T-helper 2 cell (primary cell): ENCODE data around the gene CRADD.
"Not testable (repeated sequence)": the region's sequence is repeated elsewhere in the genome, so short reads cannot be mapped to it uniquely, and the experiment has no call there.

Source experiments
- DNase-seq, 5 experiments: peaks; one replicate each; pipeline versions ENCODE4 v3.0.0 to v3.0.0-alpha.2; 2012 to 2022

Gene CRADD

GRCh38 chr12:93882763-93883162 lies 205.6 kb downstream of the CRADD start:
- no peak for DNase-seq

- DNase-seq, result no peak
Observed at GRCh38 chr12:93883436-93884154, 206.4 kb downstream of the CRADD start.

DNA sequence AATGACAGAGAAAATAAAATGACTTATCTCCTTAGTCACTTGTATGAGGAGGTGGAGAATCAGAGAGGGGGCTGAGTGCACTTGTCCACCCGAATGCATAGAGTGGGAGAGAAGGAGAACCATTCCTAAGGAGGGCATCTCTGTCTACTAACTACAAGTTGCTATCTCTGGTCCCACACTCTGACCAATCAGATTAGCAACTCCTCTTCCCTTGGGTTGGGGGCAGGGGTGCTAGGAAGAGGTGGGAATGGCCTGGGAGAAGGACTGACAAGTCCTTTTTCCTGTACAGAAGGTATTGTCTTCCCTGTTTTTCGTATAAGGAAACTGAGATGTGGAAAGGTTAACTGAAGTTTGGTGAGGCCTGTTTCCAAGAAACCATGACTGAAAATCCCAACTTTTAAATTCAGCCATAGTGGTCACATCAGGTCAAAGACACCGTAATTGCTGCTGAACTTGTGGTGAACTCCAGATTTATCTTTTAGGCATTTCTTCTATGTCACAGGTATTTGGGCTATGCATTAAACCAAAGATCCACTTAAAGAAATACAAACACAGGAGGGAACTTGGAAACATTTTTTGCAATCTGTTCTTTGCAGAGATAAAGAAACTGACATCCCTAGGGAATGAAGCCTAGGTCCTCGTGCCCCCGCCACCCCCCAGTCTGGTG lies 207.8 kb downstream of the CRADD start:
- no peak for DNase-seq

DNA sequence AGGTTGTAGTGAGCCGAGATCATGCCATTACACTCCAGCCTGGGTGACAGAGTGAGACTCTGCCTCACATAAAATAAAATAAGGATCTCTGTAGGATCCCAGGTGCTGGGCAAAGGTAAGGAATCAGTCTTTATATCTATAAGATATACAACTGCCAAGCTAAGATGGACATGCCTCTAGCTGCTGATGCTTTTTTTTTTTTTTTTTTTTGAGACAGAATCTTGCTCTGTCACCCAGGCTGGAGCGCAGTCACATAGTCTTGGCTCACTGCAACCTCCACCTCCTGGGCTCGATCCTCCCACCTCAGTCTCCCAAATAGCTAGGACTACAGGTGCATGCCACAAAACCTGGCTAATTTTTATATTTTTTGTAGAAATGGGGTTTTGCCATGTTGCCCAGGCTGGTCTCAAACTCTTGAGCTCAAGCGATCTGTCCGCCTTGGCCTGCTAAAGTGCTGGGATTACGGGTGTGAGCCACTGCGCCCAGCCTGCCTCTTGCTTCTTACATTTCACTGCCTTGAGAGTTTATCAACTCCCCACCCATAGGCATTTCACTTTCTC lies 208.9 kb downstream of the CRADD start:
- DNase-seq, result not testable (repeated sequence)

DNA sequence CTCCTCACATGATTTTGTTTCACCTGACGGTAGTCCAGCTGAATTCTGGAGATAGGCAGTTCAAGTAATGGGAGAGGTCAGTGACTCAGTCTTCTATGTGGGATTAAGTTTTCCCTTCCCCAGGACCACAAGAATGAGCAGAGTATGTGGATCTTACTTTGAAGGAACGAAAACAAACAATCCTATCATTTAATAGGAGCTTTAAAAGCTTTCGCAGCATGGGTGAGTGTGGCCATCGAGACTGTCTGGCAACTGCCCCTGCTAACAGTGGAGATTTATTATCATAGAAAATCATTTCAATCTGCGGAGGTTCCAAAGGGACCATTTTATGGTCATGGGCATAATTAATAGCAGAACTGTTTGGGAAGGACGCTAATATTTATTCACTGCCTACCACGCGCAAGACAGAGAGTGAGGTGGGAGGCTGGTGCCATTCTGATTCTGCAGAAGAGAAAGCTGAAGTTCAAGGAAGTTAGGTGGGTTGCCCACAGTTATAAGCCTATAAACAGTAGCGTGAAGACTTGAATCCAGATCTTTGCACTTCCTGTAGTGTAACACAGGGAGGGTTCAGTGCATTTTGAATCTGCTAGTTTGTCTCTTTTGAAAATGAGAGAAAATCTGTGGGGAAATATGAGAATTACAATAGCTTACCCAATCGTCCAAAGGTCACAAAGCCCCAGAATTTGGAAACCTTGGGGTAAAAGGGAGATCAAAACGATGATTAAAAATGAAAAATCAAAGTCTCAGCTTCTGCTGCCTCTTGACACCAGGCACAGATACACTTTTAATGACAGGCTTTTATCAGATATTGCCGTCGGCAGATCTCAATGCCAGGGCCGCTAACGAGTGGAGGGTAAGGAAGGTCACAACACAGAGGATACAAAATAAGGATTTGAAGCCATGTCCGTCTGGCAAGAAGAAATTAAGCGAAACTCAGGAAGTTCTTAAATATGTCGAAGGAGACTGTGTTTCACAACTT lies 209.6 kb downstream of the CRADD start:
- no peak for DNase-seq

GRCh38 chr12:93888964-93889363 lies 211.8 kb downstream of the CRADD start:
- DNase-seq, result no peak

GRCh38 chr12:93889516-93890212 lies 212.5 kb downstream of the CRADD start:
- no peak for DNase-seq

DNA sequence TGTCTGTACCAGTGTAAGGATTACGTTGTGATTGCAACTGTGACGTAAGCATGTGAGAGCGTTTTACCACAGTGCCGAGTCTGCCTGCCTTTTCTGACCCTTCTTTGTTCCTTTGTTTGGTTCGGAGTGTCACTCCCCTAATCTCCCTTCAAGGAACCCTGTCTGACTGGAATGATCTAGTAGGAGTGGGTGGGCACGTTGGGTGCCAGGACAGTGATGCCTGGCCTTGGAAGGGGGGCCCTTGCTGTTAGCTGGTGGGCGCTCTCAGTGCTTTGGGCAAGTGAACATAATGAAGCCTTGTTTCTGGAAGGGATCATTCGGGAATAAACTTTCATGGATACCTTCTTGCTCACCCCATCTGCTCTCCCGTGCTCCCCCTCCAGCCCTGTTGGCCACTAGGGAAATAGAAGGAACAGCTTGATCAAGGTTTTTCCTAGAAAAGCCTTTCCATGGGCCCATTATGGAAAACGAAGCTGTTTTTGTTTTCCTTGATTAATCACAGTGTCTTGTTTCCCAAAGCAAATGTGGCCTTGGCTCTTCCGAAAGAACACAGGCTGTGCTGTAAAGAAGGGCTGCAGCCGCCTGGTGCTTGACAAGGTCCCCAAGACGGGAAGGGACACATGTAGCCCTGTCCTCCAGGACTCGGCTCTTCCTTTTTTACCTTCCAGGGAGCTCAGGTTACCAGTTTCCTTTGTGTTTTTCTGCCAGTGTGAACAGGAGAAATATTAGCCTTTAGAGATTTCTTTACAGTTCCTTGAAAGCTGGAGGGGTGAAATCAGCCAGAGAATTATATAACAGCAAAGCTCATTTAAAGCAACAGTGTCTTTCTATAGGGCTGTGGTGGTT lies 215.5 kb downstream of the CRADD start:
- no peak for DNase-seq

- DNase-seq, result no peak
Observed at GRCh38 chr12:93894391-93895088, 217.4 kb downstream of the CRADD start.

DNA sequence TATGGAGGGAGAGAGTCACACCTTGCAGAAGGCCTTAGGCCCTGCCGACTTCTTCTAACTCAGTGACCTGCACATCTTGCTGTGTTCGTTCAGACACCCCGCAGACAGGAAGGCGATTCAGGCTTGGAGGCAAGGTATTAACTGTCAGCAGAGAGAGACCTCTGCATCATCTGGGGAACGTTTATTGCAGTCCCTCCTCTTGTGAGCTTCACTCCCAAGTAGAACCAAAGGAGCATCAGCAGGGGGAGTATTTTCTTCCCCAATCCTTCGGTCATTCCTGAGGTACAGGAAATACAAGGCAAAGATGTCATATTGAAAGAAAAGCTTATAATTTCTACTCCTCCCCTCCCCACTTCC lies 217.9 kb downstream of the CRADD start:
- no peak for DNase-seq

- DNase-seq, result no peak
Observed at GRCh38 chr12:93896427-93896826, 219.3 kb downstream of the CRADD start.

- DNase-seq, result no peak
Observed at GRCh38 chr12:93896952-93897351, 219.8 kb downstream of the CRADD start.

DNA sequence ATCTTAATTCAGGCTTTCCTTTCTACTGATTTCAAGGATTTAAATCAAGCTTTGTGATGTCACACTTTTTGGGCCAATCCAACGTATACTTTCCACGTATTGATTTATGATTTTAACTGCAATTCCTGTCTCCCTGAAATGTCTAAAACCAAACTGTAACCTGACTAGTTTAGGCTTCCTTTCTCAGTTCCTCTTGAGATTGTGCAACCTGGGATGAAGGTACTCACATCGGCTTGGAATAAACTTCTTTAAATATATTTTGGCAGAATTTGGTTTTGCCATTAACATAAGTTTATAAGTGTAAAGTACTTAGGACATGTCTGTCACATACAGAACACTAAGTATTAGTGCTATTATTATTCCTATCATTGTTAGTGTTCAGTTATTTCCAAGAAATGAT lies 224.6 kb downstream of the CRADD start:
- DNase-seq, result no peak

GRCh38 chr12:93902192-93902591 lies 225.0 kb downstream of the CRADD start:
- DNase-seq, result no peak

- no peak for DNase-seq
Observed at GRCh38 chr12:93902736-93903562, 225.8 kb downstream of the CRADD start.

DNA sequence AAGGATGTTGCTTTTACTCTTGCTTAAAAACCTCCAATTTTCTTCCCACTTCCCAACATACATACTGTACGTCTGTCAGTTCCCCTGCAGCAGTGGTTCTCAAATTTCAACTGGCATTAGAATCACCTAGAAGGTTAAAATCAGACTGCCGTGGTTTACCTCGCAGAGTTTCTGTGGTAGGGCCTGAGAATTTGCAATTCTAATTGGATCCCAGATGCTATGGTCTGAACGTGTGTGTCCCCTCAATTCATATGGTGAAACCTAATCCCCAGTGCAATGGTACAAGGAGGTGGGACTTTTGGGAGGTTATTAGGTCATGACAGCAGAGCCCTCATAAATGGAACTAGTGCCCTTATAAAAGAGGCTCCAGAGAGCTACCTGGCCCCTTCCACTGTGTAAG lies 226.9 kb downstream of the CRADD start:
- peak in 1 of 5 experiments; percentile 43 for DNase-seq

- no peak for DNase-seq
Observed at GRCh38 chr12:93908264-93908663, 231.1 kb downstream of the CRADD start.

GRCh38 chr12:93908846-93909567 lies 231.8 kb downstream of the CRADD start:
- DNase-seq, result no peak

DNA sequence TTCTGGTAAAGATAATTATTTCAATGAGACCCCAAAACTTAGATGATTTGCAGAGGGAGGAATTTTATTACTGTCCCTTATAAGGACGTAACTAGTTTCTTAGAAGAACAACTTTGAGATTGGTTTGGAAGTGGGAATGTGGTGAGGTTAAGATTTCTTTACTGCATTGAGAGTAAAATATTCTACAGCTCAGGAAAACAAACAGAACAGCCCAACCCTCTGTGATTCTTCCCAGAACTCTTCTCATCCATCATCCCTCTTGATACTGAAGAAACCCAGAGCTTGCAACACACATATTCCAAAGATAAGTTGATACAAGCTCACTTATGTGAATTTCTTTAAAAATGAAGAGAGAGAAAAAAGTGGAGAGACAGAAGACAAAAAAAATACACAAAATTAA lies 234.2 kb downstream of the CRADD start:
- no peak for DNase-seq
